ENCODE measurements around the gene CPXM1.

DNA sequence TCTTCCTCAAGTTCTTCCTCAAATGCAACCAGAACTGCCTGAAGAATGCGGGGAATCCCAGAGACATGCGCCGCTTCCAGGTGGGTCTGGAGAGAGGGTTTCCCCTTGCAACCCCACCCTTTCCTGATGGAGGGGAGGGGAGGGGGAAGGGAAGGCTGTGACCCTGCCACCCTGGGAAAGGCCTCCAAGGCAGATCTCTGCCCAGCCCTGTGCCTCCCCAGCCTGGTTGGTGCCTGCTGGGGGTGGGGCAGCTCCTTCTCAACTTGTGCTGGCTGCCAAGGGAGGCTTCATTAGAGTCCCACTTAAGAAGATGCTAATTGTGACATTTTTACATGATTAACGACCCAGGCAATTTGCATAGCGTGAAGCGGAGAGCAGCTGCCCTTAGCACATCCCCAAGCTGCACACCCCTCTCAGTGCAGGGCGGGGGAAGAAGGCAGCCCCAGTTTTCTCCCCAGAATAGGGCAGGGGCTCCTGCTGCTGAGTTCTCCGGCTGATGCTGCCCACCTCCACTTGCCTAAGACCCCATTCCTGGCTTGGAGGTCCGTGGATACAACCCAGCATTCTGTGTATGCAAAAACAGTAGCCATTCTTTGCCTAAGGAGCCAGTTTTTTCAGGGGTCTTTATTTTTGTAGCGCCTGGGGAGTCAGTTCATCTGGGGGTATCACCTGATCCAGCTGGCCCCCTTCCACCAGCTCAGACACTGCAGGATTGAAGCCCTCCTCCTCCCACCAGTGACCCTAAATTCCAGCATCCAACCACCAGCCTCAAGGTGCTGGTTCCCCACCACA is 51.7 kb downstream of the CPXM1 start:
- TF ChIP-seq, protein P1, sequence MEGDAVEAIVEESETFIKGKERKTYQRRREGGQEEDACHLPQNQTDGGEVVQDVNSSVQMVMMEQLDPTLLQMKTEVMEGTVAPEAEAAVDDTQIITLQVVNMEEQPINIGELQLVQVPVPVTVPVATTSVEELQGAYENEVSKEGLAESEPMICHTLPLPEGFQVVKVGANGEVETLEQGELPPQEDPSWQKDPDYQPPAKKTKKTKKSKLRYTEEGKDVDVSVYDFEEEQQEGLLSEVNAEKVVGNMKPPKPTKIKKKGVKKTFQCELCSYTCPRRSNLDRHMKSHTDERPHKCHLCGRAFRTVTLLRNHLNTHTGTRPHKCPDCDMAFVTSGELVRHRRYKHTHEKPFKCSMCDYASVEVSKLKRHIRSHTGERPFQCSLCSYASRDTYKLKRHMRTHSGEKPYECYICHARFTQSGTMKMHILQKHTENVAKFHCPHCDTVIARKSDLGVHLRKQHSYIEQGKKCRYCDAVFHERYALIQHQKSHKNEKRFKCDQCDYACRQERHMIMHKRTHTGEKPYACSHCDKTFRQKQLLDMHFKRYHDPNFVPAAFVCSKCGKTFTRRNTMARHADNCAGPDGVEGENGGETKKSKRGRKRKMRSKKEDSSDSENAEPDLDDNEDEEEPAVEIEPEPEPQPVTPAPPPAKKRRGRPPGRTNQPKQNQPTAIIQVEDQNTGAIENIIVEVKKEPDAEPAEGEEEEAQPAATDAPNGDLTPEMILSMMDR (optimal IDR thresholded peaks at IDR 0.05 in 1 of 3, IDR thresholded peaks at IDR 0.05 in 1 of 3, conservative IDR thresholded peaks at IDR 0.05 in 1 of 3; ENCODE audit: extremely low read depth in 1 of 3, insufficient read depth in 2 of 3, low read length in 3 of 3), result no peak
- no peak for TF ChIP-seq EZH2 (IDR thresholded peaks at IDR 0.05; ENCODE audit: low read length)

All from keratinocyte (primary cell).